Small intestine (tissue), 7 donors: ENCODE measurements around the gene CYREN. TPM values are rescaled to one million over a fixed set of nuclear protein-coding genes. Genes with fewer than 3 reads are reported as not detected.

Source experiments
- DNase-seq, 2 donors: peaks; one replicate each; pipeline versions ENCODE4 v3.0.0 to v3.0.0-alpha.2; 2013
- FAIRE-seq: peaks from 2 replicates; lab custom pipeline; 2012; peaks lifted over from hg19 to GRCh38; lab: Jason Lieb, UNC
- H3K27ac ChIP-seq, 3 donors: one replicate each; pipeline ENCODE4 v1.5.1; 2013; ENCODE audit warnings: low read length in 2 of 3, mild to moderate bottlenecking in 2 of 3, control low read depth in 1 of 3, inconsistent platforms in 1 of 3, low read depth in 1 of 3, moderate library complexity in 1 of 3
- H3K27me3 ChIP-seq, 3 donors: one replicate each; pipeline ENCODE4 v1.6.1; 2013; ENCODE audit warnings: low read length in 3 of 3, inconsistent platforms in 1 of 3; ENCODE audit not compliant: control insufficient read depth in 3 of 3, insufficient read depth in 3 of 3
- H3K36me3 ChIP-seq, 3 donors: one replicate each; pipeline ENCODE4 v1.6.1; 2013; ENCODE audit warnings: low read length in 3 of 3, inconsistent platforms in 1 of 3, low read depth in 1 of 3, mild to moderate bottlenecking in 1 of 3, moderate library complexity in 1 of 3; ENCODE audit not compliant: control insufficient read depth in 3 of 3, insufficient read depth in 2 of 3
- H3K4me1 ChIP-seq, 3 donors: one replicate each; pipeline ENCODE4 v1.6.1; 2013; ENCODE audit warnings: low read length in 2 of 3, inconsistent platforms in 1 of 3, low read depth in 1 of 3, mild to moderate bottlenecking in 1 of 3, moderate library complexity in 1 of 3; ENCODE audit not compliant: control insufficient read depth in 3 of 3, insufficient read depth in 2 of 3
- H3K4me3 ChIP-seq, 3 donors: one replicate each; pipeline ENCODE4 v1.5.1; 2013; ENCODE audit warnings: low read length in 3 of 3, control low read depth in 1 of 3, inconsistent platforms in 1 of 3, low read depth in 1 of 3, mild to moderate bottlenecking in 1 of 3, moderate library complexity in 1 of 3
- H3K9me3 ChIP-seq, 2 donors: one replicate each; pipeline ENCODE4 v1.6.1; 2013; ENCODE audit warnings: low read depth in 1 of 2, low read length in 1 of 2; ENCODE audit not compliant: control insufficient read depth in 2 of 2, insufficient read depth in 1 of 2
- WGBS, 3 donors: extraction: QIAGEN DNeasy Blood & Tissue Kit; methylation state at CpG; one replicate each; pipeline ENCODE4 v1.1.7; 2013; 5-methylcytosine and 5-hydroxymethylcytosine counted together
- polyA plus RNA-seq, 4 donors: library from polyadenylated mRNA; stranded (reverse) in 3 of 4; unstranded in 1 of 4; fragments of 200-250 nt in 3 of 4; fragments of 120-200 nt in 1 of 4; gene quantifications; one replicate each; pipeline versions ENCODE4 v1.2.1 to v1.2.3, GENCODE V29; 2013
- donor health status: healthy with polysubstance abuse.
- donor health status: control.
- donor health status: control.
- donor health status: Bipolar disorder and iron deficiency.
- donor health status: healthy.

Gene CYREN
- polyA plus RNA-seq, 4 donors: 26.6 to 33.8 (median 28.9) TPM

DNA sequence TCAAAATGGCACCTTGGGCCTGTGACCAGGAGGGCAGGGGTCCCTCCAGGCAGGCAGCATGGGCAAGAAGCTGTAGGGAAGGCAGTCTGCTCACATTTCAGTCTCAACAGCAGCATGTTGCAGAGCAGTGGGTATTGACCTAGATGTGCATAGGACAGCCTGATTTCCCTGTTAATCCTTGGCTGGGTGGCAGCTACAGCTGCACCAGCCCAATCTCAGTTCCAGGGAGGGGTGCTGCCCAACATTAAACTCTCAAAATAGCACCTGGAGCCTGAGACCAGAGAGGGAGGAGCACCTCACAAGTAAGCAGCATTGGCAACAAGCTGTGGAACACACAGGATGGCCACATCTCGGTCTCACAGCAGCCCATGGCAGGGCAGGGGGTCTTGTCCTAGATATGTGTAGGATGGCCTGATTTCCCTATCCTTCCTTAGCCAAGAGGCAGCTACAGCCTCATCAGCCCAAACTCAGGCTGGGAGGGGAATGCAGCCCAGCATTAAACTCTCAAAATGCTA, 12.3 kb downstream of the CYREN start:
- Histone ChIP-seq H3K4me3 (no peak overlapping the region), H3K36me3 (peaks cover 0 to 24% (median 0%) of the 10 kb centered on the region in 3 donors), H3K4me1 (peaks cover 4 to 12% (median 7%) of the 10 kb centered on the region in 3 donors), H3K9me3 (peaks cover 0 to 38% of the 10 kb centered on the region in 2 donors), H3K27ac (peak overlapping the region in 1 of 3 donors; percentile 22), H3K27me3 (no peaks in the 10 kb centered on the region)
- DNase-seq (no peak), FAIRE-seq (no peak)
- WGBS, 3 donors: 100% methylated on average over 1 of the region's 1 CpG

GRCh38 chr7:135156290-135156689, 14.2 kb downstream of the CYREN start:
- Histone ChIP-seq H3K27ac (no peak overlapping the region), H3K27me3 (no peaks in the 10 kb centered on the region), H3K36me3 (peaks cover 0 to 17% (median 0%) of the 10 kb centered on the region in 3 donors), H3K4me3 (no peak overlapping the region), H3K4me1 (peaks cover 4 to 14% (median 7%) of the 10 kb centered on the region in 3 donors), H3K9me3 (peaks cover 0 to 30% of the 10 kb centered on the region in 2 donors)
- WGBS, 3 donors: 90 to 96% (median 91%) methylated on average over 1 of the region's 1 CpG
- no peak for FAIRE-seq
- DNase-seq: no peak

- Histone ChIP-seq H3K27me3 (no peaks in the 10 kb centered on the region), H3K36me3 (peaks cover 0 to 21% (median 0%) of the 10 kb centered on the region in 3 donors), H3K9me3 (peaks cover 0 to 30% of the 10 kb centered on the region in 2 donors), H3K4me1 (peaks cover 0 to 12% (median 3%) of the 10 kb centered on the region in 3 donors), H3K27ac (no peak overlapping the region), H3K4me3 (no peak overlapping the region)
- FAIRE-seq (no peak), DNase-seq (no peak)
- WGBS, 3 donors: 51 to 93% (median 63%) methylated on average over 1 of the region's 1 CpG
These were observed 15.8 kb downstream of the CYREN start for GRCh38 chr7:135154734-135155133.

- H3K27ac ChIP-seq: no peak overlapping the region
- 60 to 99% (median 97%) methylated on average over 1 of the region's 1 CpG for WGBS, 3 donors
These were observed 18.1 kb downstream of the CYREN start for GRCh38 chr7:135152442-135152841.

DNA sequence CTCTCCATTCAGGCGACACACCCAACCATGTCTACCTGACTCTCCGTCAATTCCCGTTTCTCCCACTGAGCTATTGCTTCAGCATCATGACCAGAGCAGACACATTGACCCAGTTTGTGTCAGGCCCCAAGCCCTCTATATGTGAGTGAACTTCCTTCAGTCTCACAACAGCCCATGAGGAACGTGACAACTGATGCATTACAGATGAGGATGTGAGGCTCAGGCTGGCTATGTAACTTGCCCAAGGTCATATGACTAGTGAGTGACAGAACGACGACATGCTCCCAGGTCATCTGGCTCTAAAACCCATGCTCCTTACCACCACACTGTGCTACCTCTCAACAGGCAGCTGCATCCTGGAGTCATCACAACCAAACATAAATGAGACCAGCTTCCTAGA, 19.0 kb downstream of the CYREN start:
- no peak overlapping the region for H3K4me3 ChIP-seq
- 72 to 80% (median 80%) methylated on average over 6 of the region's 6 CpGs for WGBS, 3 donors
- DNase-seq (no peak), FAIRE-seq (no peak)
- peaks cover 0 to 9% of the 10 kb centered on the region in 2 donors for H3K9me3 ChIP-seq
- peaks cover 6 to 11% (median 6%) of the 10 kb centered on the region in 3 donors for H3K4me1 ChIP-seq
- H3K36me3 ChIP-seq: peaks cover 0 to 3% (median 0%) of the 10 kb centered on the region in 3 donors
- no peaks in the 10 kb centered on the region for H3K27me3 ChIP-seq
- H3K27ac ChIP-seq: peak overlapping the region in 1 of 3 donors; percentile 55

More at GRCh38 chr7:135152442-135152841, 18.1 kb downstream of the CYREN start:
- FAIRE-seq (no peak), DNase-seq (no peak)
- Histone ChIP-seq H3K36me3 (peaks cover 0 to 6% (median 0%) of the 10 kb centered on the region in 3 donors), H3K4me1 (peaks cover 3 to 6% (median 5%) of the 10 kb centered on the region in 3 donors), H3K4me3 (no peak overlapping the region), H3K27me3 (no peaks in the 10 kb centered on the region), H3K9me3 (peaks cover 0 to 16% of the 10 kb centered on the region in 2 donors)

- H3K4me1 ChIP-seq: peaks cover 6 to 11% (median 6%) of the 10 kb centered on the region in 3 donors
- no peak overlapping the region for H3K4me3 ChIP-seq
- H3K36me3 ChIP-seq: peaks cover 0 to 3% (median 0%) of the 10 kb centered on the region in 3 donors
- 87 to 96% (median 87%) methylated on average over 2 of the region's 2 CpGs for WGBS, 3 donors
- no peaks in the 10 kb centered on the region for H3K27me3 ChIP-seq
- DNase-seq: no peak
- no peak for FAIRE-seq
- peak overlapping the region in 1 of 3 donors; percentile 55 for H3K27ac ChIP-seq
- H3K9me3 ChIP-seq: peaks cover 0 to 7% of the 10 kb centered on the region in 2 donors
These were observed 19.4 kb downstream of the CYREN start for GRCh38 chr7:135151132-135151531.

DNA sequence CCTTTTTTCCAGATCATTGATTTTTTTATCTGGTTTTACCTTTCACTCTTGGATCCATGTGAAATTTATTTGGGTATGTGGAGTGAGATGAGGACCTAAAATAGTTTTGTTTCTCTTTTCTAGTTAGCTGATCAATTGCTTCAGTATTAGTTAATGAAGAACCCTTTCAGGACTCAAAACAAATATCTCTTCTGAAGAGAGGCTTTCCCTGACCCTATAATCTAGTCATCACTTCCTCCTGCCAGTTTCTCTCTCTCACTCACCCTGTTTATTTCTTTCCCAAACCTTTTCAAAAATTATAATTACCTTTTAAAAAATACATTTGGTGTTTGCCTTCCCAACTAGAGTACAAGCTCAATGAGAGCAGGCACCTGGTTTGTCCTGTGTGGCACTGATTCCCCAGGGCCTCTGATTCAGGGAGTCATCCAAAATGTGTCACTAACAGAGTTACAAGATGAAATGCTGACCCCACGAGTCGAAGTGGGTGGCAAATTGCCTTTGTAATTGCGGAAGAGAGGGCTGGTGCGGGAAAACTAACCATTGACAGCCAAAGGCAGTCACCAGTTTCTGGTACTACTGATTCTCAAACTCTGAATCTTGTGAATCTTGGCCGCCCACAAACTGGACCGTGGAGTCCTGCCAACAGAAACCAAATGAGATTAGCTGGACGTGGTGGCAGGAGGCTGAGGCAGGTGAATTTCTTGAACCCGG, 20.3 kb downstream of the CYREN start:
- WGBS, 3 donors: 71 to 77% (median 74%) methylated on average over 8 of the region's 8 CpGs
- Histone ChIP-seq H3K4me3 (peak overlapping the region in 1 of 3 donors; percentile 17), H3K9me3 (no peaks in the 10 kb centered on the region), H3K36me3 (peaks cover 0 to 3% (median 0%) of the 10 kb centered on the region in 3 donors), H3K27ac (peak overlapping the region in 1 of 3 donors; percentile 69), H3K4me1 (peaks cover 6 to 11% (median 6%) of the 10 kb centered on the region in 3 donors), H3K27me3 (no peaks in the 10 kb centered on the region)
- FAIRE-seq (no peak), DNase-seq (no peak)

- WGBS, 3 donors: 1 to 3% (median 2%) methylated on average over 13 of the region's 13 CpGs
These were observed 22.4 kb downstream of the CYREN start, which contains the start of gene TMEM140 for GRCh38 chr7:135147899-135148721. TMEM140 (plus strand) TSS chr7:135148072; CDS start chr7:135164442, 16,370 bp downstream.

More at GRCh38 chr7:135147899-135148721, 22.4 kb downstream of the CYREN start, which contains the start of gene TMEM140:
- H3K27ac ChIP-seq: peak within 1 kb of the TSS; percentile 87 to 93 (median 89)
- DNase-seq: peak; percentile 93 to 94
- H3K27me3 ChIP-seq: no peaks in the 10 kb centered on the region
- FAIRE-seq: no peak
- H3K4me3 ChIP-seq: peak within 1 kb of the TSS; percentile 17 to 59 (median 47)
- H3K4me1 ChIP-seq: peaks cover 6 to 11% (median 6%) of the 10 kb centered on the region in 3 donors
- H3K36me3 ChIP-seq: peaks cover 0 to 3% (median 0%) of the 10 kb centered on the region in 3 donors
- H3K9me3 ChIP-seq: no peaks in the 10 kb centered on the region
